Left ventricle myocardium inferior (tissue), 1 donor: ENCODE results near the gene PCMTD2. TPM values are rescaled to one million over a fixed set of nuclear protein-coding genes. Genes with fewer than 3 reads are reported as not detected.

Experiments
- DNase-seq: peaks from one replicate; pipeline ENCODE4 v3.0.0-alpha.2; 2020
- H3K27ac ChIP-seq: fragments of 200-600 bp; replicated peaks from 2 replicates; pipeline ENCODE4 v1.8.0; 2021
- H3K27me3 ChIP-seq: fragments of 200-600 bp; 2 replicates; pipeline ENCODE4 v1.8.0; 2021; ENCODE audit warnings: low read depth
- H3K36me3 ChIP-seq: fragments of 200-600 bp; 2 replicates; pipeline ENCODE4 v1.8.0; 2021
- H3K4me1 ChIP-seq: fragments of 200-600 bp; 2 replicates; pipeline ENCODE4 v1.8.0; 2021
- H3K4me3 ChIP-seq: fragments of 200-600 bp; 2 replicates; pipeline ENCODE4 v1.8.0; 2021; ENCODE audit warnings: mild to moderate bottlenecking, moderate library complexity
- H3K9me3 ChIP-seq: fragments of 200-600 bp; replicated peaks from 2 replicates; pipeline ENCODE4 v1.8.0; 2021
- intact Hi-C: fragments of 100-400 bp; cut with micrococcal nuclease; formaldehyde crosslinking; loops from one replicate; pipeline ENCODE4 v1.11.0; 2022
- total RNA-seq: library from RNA; stranded (reverse); fragmentation: NEBNext Ultra II Directional; extraction: Animal tissue kit (Norgen Biotek cat#: 25700); gene quantifications from one replicate; pipeline ENCODE4 v1.2.1, GENCODE V29; 2021
- TF ChIP-seq, protein P1 (sequence below): fragments of 200-600 bp; IDR thresholded peaks from 2 replicates; pipeline ENCODE4 v1.8.0; 2021; ENCODE audit warnings: antibody characterized with exemption, mild to moderate bottlenecking, borderline replicate concordance
- donor health status: DM: no; HTN: yes; CAD: no; lungs with severe emphysema.

The PCMTD2 gene
- total RNA-seq, 1 donor from 2014 or later, result 62.9 TPM

DNA sequence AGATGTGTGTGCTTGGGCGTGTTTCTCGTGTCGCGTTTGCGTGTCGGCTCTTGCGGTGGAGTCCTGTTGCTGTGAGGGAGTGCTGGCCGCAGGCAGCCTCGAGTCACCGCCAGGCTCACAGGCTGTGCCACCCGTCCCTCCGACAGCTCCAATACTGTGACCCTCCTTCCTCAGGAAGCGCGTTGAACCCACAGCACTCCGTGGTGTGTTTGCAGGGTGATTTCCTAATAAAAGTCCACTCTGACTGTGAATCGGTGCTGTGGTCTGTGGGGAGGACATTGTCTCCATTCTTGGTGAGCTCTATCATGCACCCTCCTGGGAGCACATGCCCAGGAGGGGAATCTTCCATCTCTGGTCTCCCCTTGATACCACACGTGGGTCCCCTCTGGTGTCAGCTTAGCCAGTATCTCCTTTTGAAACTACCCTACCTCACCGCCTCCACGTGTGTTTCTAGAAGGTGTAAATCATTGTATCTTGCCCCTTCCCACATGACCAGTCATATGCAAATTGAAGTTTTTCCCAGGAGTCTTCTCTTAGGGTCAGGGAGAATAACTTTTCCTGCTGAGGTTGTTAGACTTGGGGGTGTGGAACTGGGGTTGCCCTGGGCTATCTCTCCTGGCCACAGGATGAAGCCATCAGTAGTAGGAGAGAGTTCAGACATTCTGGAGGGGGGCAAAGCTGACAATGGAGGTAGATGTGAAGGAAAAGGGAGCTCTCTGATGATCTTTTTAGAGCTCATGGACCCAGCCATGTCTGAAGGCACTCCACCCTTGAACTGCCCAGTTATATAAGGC lies 13.3 kb upstream of the PCMTD2 start:
- no peak overlapping the region for H3K4me3 ChIP-seq
- TF ChIP-seq, protein P1, sequence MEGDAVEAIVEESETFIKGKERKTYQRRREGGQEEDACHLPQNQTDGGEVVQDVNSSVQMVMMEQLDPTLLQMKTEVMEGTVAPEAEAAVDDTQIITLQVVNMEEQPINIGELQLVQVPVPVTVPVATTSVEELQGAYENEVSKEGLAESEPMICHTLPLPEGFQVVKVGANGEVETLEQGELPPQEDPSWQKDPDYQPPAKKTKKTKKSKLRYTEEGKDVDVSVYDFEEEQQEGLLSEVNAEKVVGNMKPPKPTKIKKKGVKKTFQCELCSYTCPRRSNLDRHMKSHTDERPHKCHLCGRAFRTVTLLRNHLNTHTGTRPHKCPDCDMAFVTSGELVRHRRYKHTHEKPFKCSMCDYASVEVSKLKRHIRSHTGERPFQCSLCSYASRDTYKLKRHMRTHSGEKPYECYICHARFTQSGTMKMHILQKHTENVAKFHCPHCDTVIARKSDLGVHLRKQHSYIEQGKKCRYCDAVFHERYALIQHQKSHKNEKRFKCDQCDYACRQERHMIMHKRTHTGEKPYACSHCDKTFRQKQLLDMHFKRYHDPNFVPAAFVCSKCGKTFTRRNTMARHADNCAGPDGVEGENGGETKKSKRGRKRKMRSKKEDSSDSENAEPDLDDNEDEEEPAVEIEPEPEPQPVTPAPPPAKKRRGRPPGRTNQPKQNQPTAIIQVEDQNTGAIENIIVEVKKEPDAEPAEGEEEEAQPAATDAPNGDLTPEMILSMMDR, result no peak
- H3K36me3 ChIP-seq, result no peaks in the 10 kb centered on the region
- no peak overlapping the region for H3K27ac ChIP-seq
- DNase-seq, result no peak
- H3K27me3 ChIP-seq, result peaks cover 19% of the 10 kb centered on the region
- H3K4me1 ChIP-seq, result peaks cover 12% of the 10 kb centered on the region
- H3K9me3 ChIP-seq, result no peaks in the 10 kb centered on the region
- intact Hi-C loops, result no loop called here

- peaks cover 19% of the 10 kb centered on the region for H3K27me3 ChIP-seq
- DNase-seq, result no peak
- TF ChIP-seq, protein P1, result no peak
- peaks cover 9% of the 10 kb centered on the region for H3K4me1 ChIP-seq
- intact Hi-C loops, result no loop called here
- no peaks in the 10 kb centered on the region for H3K9me3 ChIP-seq
- no peak overlapping the region for H3K27ac ChIP-seq
- H3K4me3 ChIP-seq, result no peak overlapping the region
- H3K36me3 ChIP-seq, result no peaks in the 10 kb centered on the region
These were observed 12.6 kb upstream of the PCMTD2 start for GRCh38 chr20:64242797-64243475.

GRCh38 chr20:64244281-64244805 lies 11.2 kb upstream of the PCMTD2 start:
- no peak for DNase-seq
- intact Hi-C loops, result no loop called here

GRCh38 chr20:64244870-64245603 lies 10.5 kb upstream of the PCMTD2 start:
- intact Hi-C loops, result no loop called here
- Histone ChIP-seq H3K27ac (no peak overlapping the region), H3K36me3 (no peaks in the 10 kb centered on the region), H3K4me3 (no peak overlapping the region), H3K27me3 (peaks cover 19% of the 10 kb centered on the region), H3K9me3 (no peaks in the 10 kb centered on the region), H3K4me1 (no peaks in the 10 kb centered on the region)
- no peak for DNase-seq
- TF ChIP-seq, protein P1, result no peak

More at GRCh38 chr20:64244281-64244805, 11.2 kb upstream of the PCMTD2 start:
- Histone ChIP-seq H3K4me1 (no peaks in the 10 kb centered on the region), H3K4me3 (no peak overlapping the region), H3K9me3 (no peaks in the 10 kb centered on the region), H3K36me3 (no peaks in the 10 kb centered on the region), H3K27me3 (peaks cover 19% of the 10 kb centered on the region), H3K27ac (no peak overlapping the region)
- TF ChIP-seq, protein P1, result no peak
